ENCODE data around the gene PRKCH. TPM values are rescaled to one million over a fixed set of nuclear protein-coding genes. Genes with fewer than 3 reads are reported as not detected.

The PRKCH gene
- total and polyA plus RNA-seq, 2 of the 13 experiments (the other 11 are each of a cell fraction or from before 2014, with no cell fraction given): 0.48 to 1.3 TPM

DNA sequence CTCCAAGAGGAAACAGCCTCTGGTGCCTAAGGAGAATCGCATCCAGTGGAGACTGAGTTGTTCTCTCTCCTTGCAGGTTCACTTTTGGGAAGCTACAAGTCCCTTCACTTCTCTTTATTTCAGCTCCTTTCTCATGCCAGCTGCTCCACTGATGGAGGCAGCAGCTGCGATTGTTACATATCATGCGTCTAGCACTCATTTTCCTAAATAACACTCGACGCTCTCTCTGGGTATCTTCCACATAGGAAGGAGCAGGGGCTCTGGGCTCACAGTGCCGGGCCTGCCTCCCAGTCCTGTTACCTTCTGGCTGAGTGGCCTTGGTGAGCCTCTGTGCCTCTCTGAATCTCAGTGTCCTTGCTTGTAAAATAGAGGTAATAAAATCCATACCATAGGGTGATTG lies 211.4 kb downstream of the PRKCH start:
- ChIA-PET CTCF (ENCODE audit: low intra/inter-chr PET ratio, low total read pairs) (no interaction called here), POLR2A (interaction anchor here (1.5 kb wide), 1 partner anchor 21 kb away, joined by 4 read pairs; no protein-coding TSS in a partner anchor)
- Histone ChIP-seq H3K79me2 (ENCODE audit: insufficient read depth, low read length) (no peaks in the 10 kb centered on the region), H3K4me3 (replicated peaks in 1 of 3; ENCODE audit: insufficient read depth in 1 of 3, low read depth in 2 of 3, low read length in 3 of 3) (no peak overlapping the region), H3K27ac (ENCODE audit: extremely low read length, insufficient read depth, low read length) (no peak overlapping the region), H3K27me3 (ENCODE audit: control insufficient read depth in 1 of 2, insufficient read depth in 2 of 2, low read length in 2 of 2) (no peaks in the 10 kb centered on the region), H3K9me3 (ENCODE audit: low read length) (no peaks in the 10 kb centered on the region), H3K4me2 (ENCODE audit: low read depth, low read length) (no peak overlapping the region), H3K36me3 (replicated peaks in 1 of 2; ENCODE audit: control insufficient read depth in 1 of 2, insufficient read depth in 2 of 2, low read length in 2 of 2) (no peaks in the 10 kb centered on the region), H3K9ac (ENCODE audit: insufficient read depth, low read depth, low read length) (no peak overlapping the region), H3K4me1 (ENCODE audit: insufficient read depth, low read length) (peaks cover 67% of the 10 kb centered on the region), H2AFZ (ENCODE audit: low read length) (no peak overlapping the region), H4K20me1 (ENCODE audit: insufficient read depth, low read length) (no peaks in the 10 kb centered on the region)
- intact Hi-C loops (cut with micrococcal nuclease; ENCODE audit: unreplicated experiment) (loop anchor here (10.0 kb wide), 1 partner anchor 302 kb away; no protein-coding TSS in a partner anchor), in situ Hi-C loops (cut with HindIII; ENCODE audit: extremely low pct_ligation_motif_present, low pct_unique_long_range_greater_than_20kb) (loop anchor here (10.0 kb wide), 1 partner anchor 58 kb away; no protein-coding TSS in a partner anchor)
- no peak for FAIRE-seq
- WGBS (ENCODE audit: low lambda C conversion rate): 83% methylated on average over 6 of the region's 6 CpGs
- no peak for ATAC-seq
- BruUV-seq (replicated peaks): no TSS peak
- DNase-seq (ENCODE audit: low spot score): no peak
- TF ChIP-seq ZNF768 (CRISPR knock-in tag; IDR thresholded peaks at IDR 0.05): peak; percentile 63; the same call in 1 of the 2 replicates
- TF ChIP-seq ARHGAP35 (CRISPR knock-in tag; IDR thresholded peaks at IDR 0.05; ENCODE audit: borderline replicate concordance): no peak

DNA sequence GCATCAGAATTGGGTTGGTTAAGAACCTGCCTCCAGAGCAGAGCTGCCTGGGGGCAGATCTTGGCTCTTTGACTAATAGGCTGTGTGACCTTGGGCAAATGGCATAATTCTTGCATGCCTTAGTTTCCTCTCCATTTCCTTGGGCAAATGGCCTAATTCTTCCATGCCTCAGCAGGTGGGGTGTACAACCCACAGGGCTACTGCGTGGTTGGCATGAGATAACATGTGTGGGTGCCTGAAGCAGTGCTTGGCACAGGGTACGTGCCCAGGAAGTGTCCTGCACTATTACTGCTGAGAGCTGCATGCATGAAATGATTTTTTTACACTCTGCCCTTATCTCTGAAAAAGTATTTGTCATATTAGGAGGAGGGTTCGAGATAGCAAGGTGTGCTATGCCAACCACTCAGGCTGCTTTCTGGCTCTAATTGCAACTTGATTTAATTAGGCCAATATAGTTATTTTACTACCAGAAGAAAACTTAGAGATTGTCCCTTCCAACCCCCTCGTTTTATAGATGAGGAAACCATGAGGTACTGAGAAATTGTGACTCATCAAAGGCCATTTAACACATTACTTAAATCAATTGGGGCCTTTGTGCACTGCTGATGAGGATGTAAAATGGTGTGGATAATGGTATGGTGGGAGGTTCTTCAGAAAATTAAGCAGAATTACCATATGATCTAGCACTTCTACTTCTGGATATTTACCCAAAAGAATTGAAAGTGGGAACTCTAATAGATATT lies 212.3 kb downstream of the PRKCH start:
- TF ChIP-seq ZFP36L2 (CRISPR knock-in tag; IDR thresholded peaks at IDR 0.05) (no peak), ZNF652 (CRISPR knock-in tag; IDR thresholded peaks at IDR 0.05; ENCODE audit: borderline replicate concordance, low read depth) (no peak), ZFAT (CRISPR knock-in tag; conservative IDR thresholded peaks at IDR 0.05) (no peak), ZBTB3 (CRISPR knock-in tag; IDR thresholded peaks at IDR 0.05; ENCODE audit: borderline replicate concordance, low read depth) (no peak)
- TF ChIP-seq, protein P1, sequence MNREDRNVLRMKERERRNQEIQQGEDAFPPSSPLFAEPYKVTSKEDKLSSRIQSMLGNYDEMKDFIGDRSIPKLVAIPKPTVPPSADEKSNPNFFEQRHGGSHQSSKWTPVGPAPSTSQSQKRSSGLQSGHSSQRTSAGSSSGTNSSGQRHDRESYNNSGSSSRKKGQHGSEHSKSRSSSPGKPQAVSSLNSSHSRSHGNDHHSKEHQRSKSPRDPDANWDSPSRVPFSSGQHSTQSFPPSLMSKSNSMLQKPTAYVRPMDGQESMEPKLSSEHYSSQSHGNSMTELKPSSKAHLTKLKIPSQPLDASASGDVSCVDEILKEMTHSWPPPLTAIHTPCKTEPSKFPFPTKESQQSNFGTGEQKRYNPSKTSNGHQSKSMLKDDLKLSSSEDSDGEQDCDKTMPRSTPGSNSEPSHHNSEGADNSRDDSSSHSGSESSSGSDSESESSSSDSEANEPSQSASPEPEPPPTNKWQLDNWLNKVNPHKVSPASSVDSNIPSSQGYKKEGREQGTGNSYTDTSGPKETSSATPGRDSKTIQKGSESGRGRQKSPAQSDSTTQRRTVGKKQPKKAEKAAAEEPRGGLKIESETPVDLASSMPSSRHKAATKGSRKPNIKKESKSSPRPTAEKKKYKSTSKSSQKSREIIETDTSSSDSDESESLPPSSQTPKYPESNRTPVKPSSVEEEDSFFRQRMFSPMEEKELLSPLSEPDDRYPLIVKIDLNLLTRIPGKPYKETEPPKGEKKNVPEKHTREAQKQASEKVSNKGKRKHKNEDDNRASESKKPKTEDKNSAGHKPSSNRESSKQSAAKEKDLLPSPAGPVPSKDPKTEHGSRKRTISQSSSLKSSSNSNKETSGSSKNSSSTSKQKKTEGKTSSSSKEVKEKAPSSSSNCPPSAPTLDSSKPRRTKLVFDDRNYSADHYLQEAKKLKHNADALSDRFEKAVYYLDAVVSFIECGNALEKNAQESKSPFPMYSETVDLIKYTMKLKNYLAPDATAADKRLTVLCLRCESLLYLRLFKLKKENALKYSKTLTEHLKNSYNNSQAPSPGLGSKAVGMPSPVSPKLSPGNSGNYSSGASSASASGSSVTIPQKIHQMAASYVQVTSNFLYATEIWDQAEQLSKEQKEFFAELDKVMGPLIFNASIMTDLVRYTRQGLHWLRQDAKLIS (CRISPR knock-in tag; IDR thresholded peaks at IDR 0.05): no peak
- TF ChIP-seq, protein P2, sequence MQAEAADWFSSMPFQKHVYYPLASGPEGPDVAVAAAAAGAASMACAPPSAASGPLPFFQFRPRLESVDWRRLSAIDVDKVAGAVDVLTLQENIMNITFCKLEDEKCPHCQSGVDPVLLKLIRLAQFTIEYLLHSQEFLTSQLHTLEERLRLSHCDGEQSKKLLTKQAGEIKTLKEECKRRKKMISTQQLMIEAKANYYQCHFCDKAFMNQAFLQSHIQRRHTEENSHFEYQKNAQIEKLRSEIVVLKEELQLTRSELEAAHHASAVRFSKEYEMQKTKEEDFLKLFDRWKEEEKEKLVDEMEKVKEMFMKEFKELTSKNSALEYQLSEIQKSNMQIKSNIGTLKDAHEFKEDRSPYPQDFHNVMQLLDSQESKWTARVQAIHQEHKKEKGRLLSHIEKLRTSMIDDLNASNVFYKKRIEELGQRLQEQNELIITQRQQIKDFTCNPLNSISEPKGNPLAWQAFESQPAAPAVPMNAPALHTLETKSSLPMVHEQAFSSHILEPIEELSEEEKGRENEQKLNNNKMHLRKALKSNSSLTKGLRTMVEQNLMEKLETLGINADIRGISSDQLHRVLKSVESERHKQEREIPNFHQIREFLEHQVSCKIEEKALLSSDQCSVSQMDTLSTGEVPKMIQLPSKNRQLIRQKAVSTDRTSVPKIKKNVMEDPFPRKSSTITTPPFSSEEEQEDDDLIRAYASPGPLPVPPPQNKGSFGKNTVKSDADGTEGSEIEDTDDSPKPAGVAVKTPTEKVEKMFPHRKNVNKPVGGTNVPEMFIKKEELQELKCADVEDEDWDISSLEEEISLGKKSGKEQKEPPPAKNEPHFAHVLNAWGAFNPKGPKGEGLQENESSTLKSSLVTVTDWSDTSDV (CRISPR knock-in tag; IDR thresholded peaks at IDR 0.05): no peak
- no peak overlapping the region for H3K27ac ChIP-seq (ENCODE audit: extremely low read length, insufficient read depth, low read length)
- H2AFZ ChIP-seq (ENCODE audit: low read length): no peak overlapping the region
- BruUV-seq (replicated peaks): no TSS peak
- DNase-seq (ENCODE audit: low spot score): no peak
- no peaks in the 10 kb centered on the region for H4K20me1 ChIP-seq (ENCODE audit: insufficient read depth, low read length)
- ChIA-PET CTCF (ENCODE audit: low intra/inter-chr PET ratio, low total read pairs) (no interaction called here), POLR2A (interaction anchor here (1.5 kb wide), 1 partner anchor 20 kb away, joined by 4 read pairs; no protein-coding TSS in a partner anchor)
- in situ Hi-C loops (cut with HindIII; ENCODE audit: extremely low pct_ligation_motif_present, low pct_unique_long_range_greater_than_20kb) (loop anchor here (10.0 kb wide), 1 partner anchor 59 kb away; no protein-coding TSS in a partner anchor), intact Hi-C loops (cut with micrococcal nuclease; ENCODE audit: unreplicated experiment) (loop anchor here (10.0 kb wide), 1 partner anchor 301 kb away; no protein-coding TSS in a partner anchor)
- FAIRE-seq: no peak
- H3K9ac ChIP-seq (ENCODE audit: insufficient read depth, low read depth, low read length): no peak overlapping the region
- H3K9me3 ChIP-seq (ENCODE audit: low read length): no peaks in the 10 kb centered on the region
- H3K27me3 ChIP-seq (ENCODE audit: control insufficient read depth in 1 of 2, insufficient read depth in 2 of 2, low read length in 2 of 2): no peaks in the 10 kb centered on the region
- H3K4me3 ChIP-seq (replicated peaks in 1 of 3; ENCODE audit: insufficient read depth in 1 of 3, low read depth in 2 of 3, low read length in 3 of 3): no peak overlapping the region
- H3K79me2 ChIP-seq (ENCODE audit: insufficient read depth, low read length): no peaks in the 10 kb centered on the region
- no peaks in the 10 kb centered on the region for H3K36me3 ChIP-seq (replicated peaks in 1 of 2; ENCODE audit: control insufficient read depth in 1 of 2, insufficient read depth in 2 of 2, low read length in 2 of 2)
- no peak for ATAC-seq
- peaks cover 67% of the 10 kb centered on the region for H3K4me1 ChIP-seq (ENCODE audit: insufficient read depth, low read length)
- H3K4me2 ChIP-seq (ENCODE audit: low read depth, low read length): no peak overlapping the region
- WGBS (ENCODE audit: low lambda C conversion rate): 97% methylated on average over 4 of the region's 4 CpGs
